ENCODE results near the gene FAM185A. TPM values are rescaled to one million over a fixed set of nuclear protein-coding genes. Genes with fewer than 3 reads are reported as not detected.
"Not testable (repeated sequence)": the region's sequence is repeated elsewhere in the genome, so short reads cannot be mapped to it uniquely, and the experiment has no call there.

Gene FAM185A
- total RNA-seq, 1 donor from 2014 or later, result 17.7 TPM

DNA sequence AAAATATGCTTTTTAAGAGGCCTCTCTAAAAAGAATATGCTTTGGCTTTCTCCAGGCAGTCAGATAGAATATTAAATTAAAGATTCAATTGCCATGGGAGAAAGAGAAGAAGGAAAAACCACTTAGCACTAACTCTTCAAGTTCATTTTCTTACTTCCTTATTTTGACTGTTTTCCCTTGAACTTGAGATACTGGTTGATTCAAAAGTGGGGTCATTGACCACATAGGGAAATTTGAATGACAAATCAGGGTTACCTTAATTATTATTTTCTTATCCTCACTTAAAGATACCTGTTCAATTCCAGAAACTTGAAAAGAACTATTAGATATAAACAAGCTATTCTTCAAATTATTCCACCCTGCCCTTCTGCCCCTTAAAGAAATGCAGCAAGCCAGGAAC, 27.4 kb downstream of the FAM185A start:
- H3K27me3 ChIP-seq (ENCODE audit: control insufficient read depth in 3 of 3, insufficient read depth in 3 of 3, low read length in 3 of 3); H3K9ac ChIP-seq (ENCODE audit: low read depth in 1 of 3, low read length in 3 of 3); H3K27ac ChIP-seq (ENCODE audit: low read depth, low read length); H3K9me3 ChIP-seq (ENCODE audit: control insufficient read depth in 3 of 3, low read length in 3 of 3); H3K36me3 ChIP-seq (ENCODE audit: control insufficient read depth in 3 of 3, insufficient read depth in 3 of 3, low read length in 3 of 3); H3K4me1 ChIP-seq (ENCODE audit: control insufficient read depth in 3 of 3, insufficient read depth in 3 of 3, low read length in 3 of 3); H3K4me3 ChIP-seq (ENCODE audit: low read length in 3 of 3): not testable (repeated sequence)

- not testable (repeated sequence) for H3K4me1 ChIP-seq (ENCODE audit: control insufficient read depth in 3 of 3, insufficient read depth in 3 of 3, low read length in 3 of 3); H3K9ac ChIP-seq (ENCODE audit: low read depth in 1 of 3, low read length in 3 of 3); H3K4me3 ChIP-seq (ENCODE audit: low read length in 3 of 3); H3K27me3 ChIP-seq (ENCODE audit: control insufficient read depth in 3 of 3, insufficient read depth in 3 of 3, low read length in 3 of 3); H3K9me3 ChIP-seq (ENCODE audit: control insufficient read depth in 3 of 3, low read length in 3 of 3); H3K27ac ChIP-seq (ENCODE audit: low read depth, low read length); H3K36me3 ChIP-seq (ENCODE audit: control insufficient read depth in 3 of 3, insufficient read depth in 3 of 3, low read length in 3 of 3)
Observed at GRCh38 chr7:102778663-102779062, 29.9 kb downstream of the FAM185A start.

- H3K36me3 ChIP-seq (ENCODE audit: control insufficient read depth in 3 of 3, insufficient read depth in 3 of 3, low read length in 3 of 3); H3K9ac ChIP-seq (ENCODE audit: low read depth in 1 of 3, low read length in 3 of 3); H3K27me3 ChIP-seq (ENCODE audit: control insufficient read depth in 3 of 3, insufficient read depth in 3 of 3, low read length in 3 of 3); H3K4me3 ChIP-seq (ENCODE audit: low read length in 3 of 3); H3K27ac ChIP-seq (ENCODE audit: low read depth, low read length); H3K9me3 ChIP-seq (ENCODE audit: control insufficient read depth in 3 of 3, low read length in 3 of 3); H3K4me1 ChIP-seq (ENCODE audit: control insufficient read depth in 3 of 3, insufficient read depth in 3 of 3, low read length in 3 of 3): not testable (repeated sequence)
Observed at GRCh38 chr7:102780926-102781325, 32.1 kb downstream of the FAM185A start.

DNA sequence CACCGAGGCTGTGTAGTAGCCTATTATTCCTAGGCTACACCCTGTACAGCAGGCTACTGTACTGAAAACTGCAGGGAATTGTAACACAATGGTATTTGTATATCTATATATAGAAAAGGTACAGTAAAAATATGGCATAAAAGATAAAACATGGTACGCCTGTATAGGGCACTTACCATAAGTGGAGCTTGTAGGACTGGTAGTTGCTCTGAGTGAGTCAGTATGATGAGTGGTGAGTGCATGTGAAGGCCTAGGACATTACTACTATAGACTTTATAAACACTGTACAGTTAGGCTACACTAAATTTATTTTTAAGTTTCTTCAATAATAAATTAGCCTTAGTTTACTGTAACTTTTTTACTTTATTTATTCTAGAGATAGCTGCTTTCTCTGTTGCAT, 40.0 kb downstream of the FAM185A start:
- H3K27me3 ChIP-seq (ENCODE audit: control insufficient read depth in 3 of 3, insufficient read depth in 3 of 3, low read length in 3 of 3); H3K9me3 ChIP-seq (ENCODE audit: control insufficient read depth in 3 of 3, low read length in 3 of 3): not testable (repeated sequence)

GRCh38 chr7:102790364-102791100, 41.7 kb downstream of the FAM185A start:
- H3K36me3 ChIP-seq (ENCODE audit: control insufficient read depth in 3 of 3, insufficient read depth in 3 of 3, low read length in 3 of 3); H3K9me3 ChIP-seq (ENCODE audit: control insufficient read depth in 3 of 3, low read length in 3 of 3): not testable (repeated sequence)

More for the DNA sequence above, 40.0 kb downstream of the FAM185A start:
- H3K4me3 ChIP-seq (ENCODE audit: low read length in 3 of 3); H3K27ac ChIP-seq (ENCODE audit: low read depth, low read length); H3K4me1 ChIP-seq (ENCODE audit: control insufficient read depth in 3 of 3, insufficient read depth in 3 of 3, low read length in 3 of 3); H3K9ac ChIP-seq (ENCODE audit: low read depth in 1 of 3, low read length in 3 of 3); H3K36me3 ChIP-seq (ENCODE audit: control insufficient read depth in 3 of 3, insufficient read depth in 3 of 3, low read length in 3 of 3): not testable (repeated sequence)

GRCh38 chr7:102791367-102791766, 42.6 kb downstream of the FAM185A start:
- not testable (repeated sequence) for H3K9me3 ChIP-seq (ENCODE audit: control insufficient read depth in 3 of 3, low read length in 3 of 3); H3K4me1 ChIP-seq (ENCODE audit: control insufficient read depth in 3 of 3, insufficient read depth in 3 of 3, low read length in 3 of 3); H3K27me3 ChIP-seq (ENCODE audit: control insufficient read depth in 3 of 3, insufficient read depth in 3 of 3, low read length in 3 of 3); H3K4me3 ChIP-seq (ENCODE audit: low read length in 3 of 3); H3K36me3 ChIP-seq (ENCODE audit: control insufficient read depth in 3 of 3, insufficient read depth in 3 of 3, low read length in 3 of 3); H3K27ac ChIP-seq (ENCODE audit: low read depth, low read length); H3K9ac ChIP-seq (ENCODE audit: low read depth in 1 of 3, low read length in 3 of 3)

More at GRCh38 chr7:102790364-102791100, 41.7 kb downstream of the FAM185A start:
- not testable (repeated sequence) for H3K27me3 ChIP-seq (ENCODE audit: control insufficient read depth in 3 of 3, insufficient read depth in 3 of 3, low read length in 3 of 3); H3K4me3 ChIP-seq (ENCODE audit: low read length in 3 of 3); H3K9ac ChIP-seq (ENCODE audit: low read depth in 1 of 3, low read length in 3 of 3); H3K27ac ChIP-seq (ENCODE audit: low read depth, low read length); H3K4me1 ChIP-seq (ENCODE audit: control insufficient read depth in 3 of 3, insufficient read depth in 3 of 3, low read length in 3 of 3)

DNA sequence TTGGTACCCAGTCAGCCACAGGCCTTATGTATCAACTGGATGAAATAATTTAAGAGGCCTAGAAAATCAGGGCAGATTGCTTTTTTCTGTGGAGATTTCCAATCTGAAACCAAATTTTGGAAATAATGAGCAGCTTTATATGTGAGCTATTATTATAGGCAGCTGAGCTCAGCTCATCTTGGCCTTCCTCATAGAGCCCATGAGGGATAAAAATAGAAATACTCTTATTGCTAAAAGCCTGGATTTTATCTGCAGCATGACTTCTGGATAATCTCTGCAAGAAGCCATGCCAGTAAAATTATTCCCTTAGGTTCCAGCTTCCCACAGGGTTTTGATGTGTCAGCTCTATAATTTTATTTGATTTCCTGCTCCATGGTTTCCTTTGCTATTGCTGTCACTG, 43.0 kb downstream of the FAM185A start:
- not testable (repeated sequence) for H3K27ac ChIP-seq (ENCODE audit: low read depth, low read length); H3K4me3 ChIP-seq (ENCODE audit: low read length in 3 of 3); H3K27me3 ChIP-seq (ENCODE audit: control insufficient read depth in 3 of 3, insufficient read depth in 3 of 3, low read length in 3 of 3); H3K4me1 ChIP-seq (ENCODE audit: control insufficient read depth in 3 of 3, insufficient read depth in 3 of 3, low read length in 3 of 3); H3K36me3 ChIP-seq (ENCODE audit: control insufficient read depth in 3 of 3, insufficient read depth in 3 of 3, low read length in 3 of 3); H3K9me3 ChIP-seq (ENCODE audit: control insufficient read depth in 3 of 3, low read length in 3 of 3); H3K9ac ChIP-seq (ENCODE audit: low read depth in 1 of 3, low read length in 3 of 3)

DNA sequence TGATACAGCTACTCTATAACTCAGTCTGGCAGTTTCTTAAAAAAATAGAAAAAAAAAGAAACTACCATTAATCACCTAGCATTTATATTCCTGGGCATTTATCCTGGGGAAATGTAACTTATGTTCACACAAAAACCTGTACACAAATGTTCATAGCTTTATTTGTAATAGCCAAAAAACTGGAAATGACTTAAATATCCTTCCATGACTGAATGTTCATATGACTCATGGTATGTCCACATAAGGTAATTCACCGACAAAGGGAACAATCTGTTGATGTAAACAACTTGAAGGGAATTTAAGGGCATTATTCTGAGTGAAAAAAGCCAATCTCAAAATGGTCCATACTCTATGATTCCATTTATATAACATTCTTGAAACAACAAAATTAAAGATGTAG, 45.8 kb downstream of the FAM185A start:
- not testable (repeated sequence) for H3K4me3 ChIP-seq (ENCODE audit: low read length in 3 of 3); H3K27ac ChIP-seq (ENCODE audit: low read depth, low read length); H3K9me3 ChIP-seq (ENCODE audit: control insufficient read depth in 3 of 3, low read length in 3 of 3); H3K9ac ChIP-seq (ENCODE audit: low read depth in 1 of 3, low read length in 3 of 3); H3K4me1 ChIP-seq (ENCODE audit: control insufficient read depth in 3 of 3, insufficient read depth in 3 of 3, low read length in 3 of 3); H3K36me3 ChIP-seq (ENCODE audit: control insufficient read depth in 3 of 3, insufficient read depth in 3 of 3, low read length in 3 of 3); H3K27me3 ChIP-seq (ENCODE audit: control insufficient read depth in 3 of 3, insufficient read depth in 3 of 3, low read length in 3 of 3)

DNA sequence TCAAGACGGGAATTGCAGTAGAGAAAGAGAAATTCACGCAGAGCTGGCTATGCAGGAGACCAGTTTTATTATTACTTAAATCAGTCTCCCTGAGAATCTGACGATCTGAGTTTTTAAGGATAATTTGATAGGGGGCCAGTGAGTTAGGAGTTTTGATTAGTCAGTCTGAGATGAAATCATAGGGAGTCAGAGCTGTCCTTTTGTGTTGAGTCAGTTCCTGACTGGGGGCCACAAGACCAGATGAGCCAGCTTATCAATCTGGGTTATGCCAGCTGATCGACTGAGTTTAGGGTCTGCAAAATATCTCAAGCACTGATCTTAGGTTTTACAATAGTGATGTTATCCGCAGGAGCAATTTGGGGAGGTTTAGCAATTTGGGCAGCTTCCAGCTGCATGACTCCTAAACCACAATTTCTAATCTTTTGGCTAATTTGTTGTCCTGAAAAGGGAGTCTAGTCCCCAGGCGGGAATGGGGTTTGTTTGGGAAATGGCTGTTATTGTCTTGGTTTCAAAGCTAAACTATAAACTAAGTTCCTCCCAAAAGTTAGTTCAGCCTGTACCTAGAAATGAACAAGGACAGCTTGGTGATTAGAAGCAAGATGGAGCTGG, 47.3 kb downstream of the FAM185A start:
- not testable (repeated sequence) for H3K9ac ChIP-seq (ENCODE audit: low read depth in 1 of 3, low read length in 3 of 3); H3K36me3 ChIP-seq (ENCODE audit: control insufficient read depth in 3 of 3, insufficient read depth in 3 of 3, low read length in 3 of 3); H3K27ac ChIP-seq (ENCODE audit: low read depth, low read length); H3K4me1 ChIP-seq (ENCODE audit: control insufficient read depth in 3 of 3, insufficient read depth in 3 of 3, low read length in 3 of 3); H3K4me3 ChIP-seq (ENCODE audit: low read length in 3 of 3); H3K9me3 ChIP-seq (ENCODE audit: control insufficient read depth in 3 of 3, low read length in 3 of 3); H3K27me3 ChIP-seq (ENCODE audit: control insufficient read depth in 3 of 3, insufficient read depth in 3 of 3, low read length in 3 of 3)

GRCh38 chr7:102806613-102807012, 57.8 kb downstream of the FAM185A start:
- Histone ChIP-seq H3K4me1 (ENCODE audit: control insufficient read depth in 3 of 3, insufficient read depth in 3 of 3, low read length in 3 of 3) (no peaks in the 10 kb centered on the region), H3K27me3 (ENCODE audit: control insufficient read depth in 3 of 3, insufficient read depth in 3 of 3, low read length in 3 of 3) (no peaks in the 10 kb centered on the region), H3K9me3 (ENCODE audit: control insufficient read depth in 3 of 3, low read length in 3 of 3) (no peaks in the 10 kb centered on the region), H3K27ac (ENCODE audit: low read depth, low read length) (no peak overlapping the region), H3K4me3 (ENCODE audit: low read length in 3 of 3) (no peak overlapping the region), H3K36me3 (ENCODE audit: control insufficient read depth in 3 of 3, insufficient read depth in 3 of 3, low read length in 3 of 3) (peaks cover 3 to 8% (median 5%) of the 10 kb centered on the region in 3 donors), H3K9ac (ENCODE audit: low read depth in 1 of 3, low read length in 3 of 3) (no peak overlapping the region)
